Activated gamma-delta T cell treated with Interleukin-2 at 50 U/mL for 16 hours (primary cell): Measurements from ENCODE around the gene CYP1B1.
"Not testable (repeated sequence)": the region's sequence is repeated elsewhere in the genome, so short reads cannot be mapped to it uniquely, and the experiment has no call there.

ENCODE experiments used
- DNase-seq: peaks from one replicate; pipeline ENCODE4 v3.0.0-alpha.2; 2020

CYP1B1 gene

GRCh38 chr2:38032946-38033345 is 43.0 kb downstream of the CYP1B1 start:
- DNase-seq: no peak

GRCh38 chr2:38030635-38031355 is 45.2 kb downstream of the CYP1B1 start:
- no peak for DNase-seq

GRCh38 chr2:38029512-38029911 is 46.4 kb downstream of the CYP1B1 start:
- DNase-seq: no peak

- DNase-seq: no peak
Measured at GRCh38 chr2:38028829-38029228, 47.1 kb downstream of the CYP1B1 start.

- no peak for DNase-seq
Measured at GRCh38 chr2:38026846-38027245, 49.1 kb downstream of the CYP1B1 start.

GRCh38 chr2:38021589-38021988 is 54.4 kb downstream of the CYP1B1 start:
- no peak for DNase-seq

GRCh38 chr2:38020359-38021069 is 55.4 kb downstream of the CYP1B1 start:
- not testable (repeated sequence) for DNase-seq

- DNase-seq: no peak
Measured at GRCh38 chr2:38017836-38018235, 58.1 kb downstream of the CYP1B1 start.
